HG03108 (cell line): Measurements from ENCODE around the gene OBSL1.

Experiments used
- ATAC-seq: cut with Tn5 transposase; IDR thresholded peaks from one replicate; pipeline ENCODE4 v1.9.1; 2021; ENCODE audit warnings: moderate library complexity; ENCODE audit not compliant: unreplicated experiment

OBSL1 gene

GRCh38 chr2:219567791-219568361, 3.5 kb downstream of the OBSL1 start:
- no peak for ATAC-seq

- no peak for ATAC-seq
Measured at GRCh38 chr2:219567131-219567530, 4.2 kb downstream of the OBSL1 start.

GRCh38 chr2:219566640-219567039, 4.7 kb downstream of the OBSL1 start:
- no peak for ATAC-seq

GRCh38 chr2:219565130-219566080, 5.9 kb downstream of the OBSL1 start:
- no peak for ATAC-seq

- no peak for ATAC-seq
Measured at GRCh38 chr2:219563271-219563928, 7.9 kb downstream of the OBSL1 start.

- no peak for ATAC-seq
Measured at GRCh38 chr2:219562049-219563020, 9.0 kb downstream of the OBSL1 start.

- no peak for ATAC-seq
Measured at GRCh38 chr2:219561179-219562048, 9.9 kb downstream of the OBSL1 start.

GRCh38 chr2:219560893-219561178, 10.5 kb downstream of the OBSL1 start:
- no peak for ATAC-seq

- no peak for ATAC-seq
Measured at GRCh38 chr2:219560037-219560892, 11.1 kb downstream of the OBSL1 start.

GRCh38 chr2:219559156-219559915, 12.0 kb downstream of the OBSL1 start:
- ATAC-seq, result no peak

GRCh38 chr2:219557791-219558785, 13.3 kb downstream of the OBSL1 start:
- ATAC-seq, result no peak

GRCh38 chr2:219557320-219557719, 14.0 kb downstream of the OBSL1 start:
- no peak for ATAC-seq

- no peak for ATAC-seq
Measured at GRCh38 chr2:219556413-219556812, 14.9 kb downstream of the OBSL1 start.

- ATAC-seq, result no peak
Measured at GRCh38 chr2:219555956-219556355, 15.4 kb downstream of the OBSL1 start.

- ATAC-seq, result no peak
Measured at GRCh38 chr2:219554350-219554749, 17.0 kb downstream of the OBSL1 start.

GRCh38 chr2:219553463-219553963, 17.8 kb downstream of the OBSL1 start:
- ATAC-seq, result no peak

GRCh38 chr2:219553168-219553417, 18.2 kb downstream of the OBSL1 start:
- ATAC-seq, result no peak
